GM10266 (cell line): ENCODE data around the gene PRKCB.

ENCODE experiments used
- DNase-seq: peaks from one replicate; pipeline ENCODE4 v3.0.0; 2012; ENCODE audit errors: extremely low spot score
- CTCF ChIP-seq: IDR thresholded peaks from 2 replicates; pipeline ENCODE4 v1.5.1; 2012; ENCODE audit warnings: mild to moderate bottlenecking, low read depth; ENCODE audit not compliant: control insufficient read depth, insufficient read depth; ENCODE audit errors: missing control alignments

Gene PRKCB

DNA sequence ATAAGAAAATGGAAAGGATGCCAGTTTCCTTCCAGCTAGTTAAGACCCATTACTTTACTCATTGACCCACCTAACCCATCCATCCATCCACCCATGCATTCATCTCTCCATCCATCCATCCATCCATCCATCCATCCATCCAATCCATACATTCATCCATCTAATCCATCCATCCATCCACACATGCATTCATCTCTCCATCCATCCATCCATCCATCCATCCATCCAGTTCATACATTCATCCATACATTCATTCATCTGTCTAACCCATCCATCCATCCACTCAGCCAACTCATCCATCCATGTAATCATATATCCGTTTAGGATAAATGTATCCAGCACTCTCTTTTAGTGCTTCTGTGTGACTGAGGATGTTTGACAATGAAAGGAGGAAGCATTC lies 241.5 kb downstream of the PRKCB start:
- TF ChIP-seq CTCF: no peak
- no peak for DNase-seq

- no peak for DNase-seq
- TF ChIP-seq CTCF: no peak
These were observed 242.2 kb downstream of the PRKCB start for GRCh38 chr16:24077966-24078365.

GRCh38 chr16:24085666-24086065 lies 249.9 kb downstream of the PRKCB start:
- TF ChIP-seq CTCF: no peak

DNA sequence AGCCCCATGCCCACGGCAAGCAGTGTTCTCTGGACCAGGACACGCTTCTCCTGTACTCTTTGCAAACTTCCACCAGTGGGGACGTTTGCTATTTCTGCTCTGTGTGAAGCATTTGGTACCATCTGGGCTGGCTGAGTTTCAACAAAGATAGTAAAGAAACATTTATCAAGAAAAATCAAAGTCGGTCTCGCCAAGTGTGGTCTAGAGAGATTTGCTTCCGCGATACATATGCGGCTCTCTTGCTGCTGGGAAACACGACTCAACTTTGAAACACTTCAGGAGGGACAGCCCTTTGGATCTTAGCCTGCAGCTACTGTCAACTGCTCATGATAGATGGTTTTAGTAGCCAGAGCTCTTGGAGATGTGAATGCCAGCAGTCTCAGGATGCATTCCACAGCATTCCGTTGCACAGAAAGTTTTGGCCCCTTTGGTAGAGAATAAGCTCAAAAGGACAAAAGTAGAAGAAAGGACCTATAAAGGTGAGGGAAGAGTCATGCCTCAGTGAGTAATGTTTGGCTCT lies 252.2 kb downstream of the PRKCB start:
- no peak for TF ChIP-seq CTCF
- no peak for DNase-seq

More at GRCh38 chr16:24085666-24086065, 249.9 kb downstream of the PRKCB start:
- no peak for DNase-seq

DNA sequence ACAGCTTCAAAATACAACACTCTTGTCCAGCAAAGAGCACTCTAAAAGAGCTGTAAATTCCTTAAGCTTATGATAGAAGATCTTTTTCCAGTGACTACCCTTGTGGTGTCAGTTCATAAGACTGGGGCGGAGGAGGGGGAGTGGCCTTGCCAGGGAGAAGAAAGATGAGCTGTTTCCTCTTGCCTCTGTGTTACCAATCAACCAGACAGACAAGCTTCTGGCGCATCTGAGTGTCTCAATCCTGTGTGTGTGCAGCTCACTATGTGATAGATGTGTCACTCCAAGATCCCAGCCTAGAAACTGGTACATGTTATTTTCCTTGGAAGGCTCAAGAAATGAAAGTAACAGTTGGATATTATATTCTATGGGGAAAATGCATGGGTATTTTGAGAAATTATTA lies 253.0 kb downstream of the PRKCB start:
- DNase-seq: no peak
- no peak for TF ChIP-seq CTCF

GRCh38 chr16:24091125-24091524 lies 255.3 kb downstream of the PRKCB start:
- DNase-seq: no peak
- TF ChIP-seq CTCF: no peak

DNA sequence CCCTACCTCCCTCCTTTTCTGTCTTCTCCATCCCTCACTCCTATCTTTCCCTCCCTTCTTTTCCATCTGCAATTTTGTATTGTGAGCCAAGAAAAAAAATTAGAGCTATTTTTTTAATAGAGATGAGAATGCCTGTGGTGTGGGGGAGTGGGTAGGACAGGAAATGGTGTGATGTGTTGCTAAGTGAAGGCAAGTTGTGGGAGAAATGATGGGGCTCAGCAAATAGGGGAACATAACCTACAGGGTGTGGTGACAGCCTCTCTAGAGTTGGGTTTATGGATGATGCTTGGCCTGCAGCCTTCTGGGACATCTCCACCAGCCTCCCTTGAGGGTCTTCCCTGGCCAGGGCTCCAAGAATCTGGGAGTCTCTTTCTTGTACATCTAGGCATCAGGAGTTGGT lies 257.3 kb downstream of the PRKCB start:
- DNase-seq: no peak
- no peak for TF ChIP-seq CTCF
